IPS-18a (cell line): Measurements from ENCODE around the gene CHD2.

ENCODE experiments used
- H3K27ac ChIP-seq: one replicate; pipeline ENCODE4 v1.5.1; 2013; ENCODE audit warnings: low read length
- H3K27me3 ChIP-seq: one replicate; pipeline ENCODE4 v1.6.1; 2013; ENCODE audit warnings: mild to moderate bottlenecking, low read length; ENCODE audit not compliant: control insufficient read depth, insufficient read depth
- H3K36me3 ChIP-seq: one replicate; pipeline ENCODE4 v1.6.1; 2013; ENCODE audit warnings: low read depth, low read length; ENCODE audit not compliant: control insufficient read depth
- H3K4me1 ChIP-seq: one replicate; pipeline ENCODE4 v1.6.1; 2013; ENCODE audit warnings: low read depth, low read length; ENCODE audit not compliant: control insufficient read depth
- H3K4me3 ChIP-seq: one replicate; pipeline ENCODE4 v1.5.1; 2013; ENCODE audit warnings: low read length
- H3K9ac ChIP-seq: one replicate; pipeline ENCODE4 v1.6.1; 2013; ENCODE audit warnings: mild to moderate bottlenecking, low read length, moderate library complexity
- H3K9me3 ChIP-seq: one replicate; pipeline ENCODE4 v1.6.1; 2013; ENCODE audit warnings: low read depth, low read length; ENCODE audit not compliant: control insufficient read depth

CHD2 gene

DNA sequence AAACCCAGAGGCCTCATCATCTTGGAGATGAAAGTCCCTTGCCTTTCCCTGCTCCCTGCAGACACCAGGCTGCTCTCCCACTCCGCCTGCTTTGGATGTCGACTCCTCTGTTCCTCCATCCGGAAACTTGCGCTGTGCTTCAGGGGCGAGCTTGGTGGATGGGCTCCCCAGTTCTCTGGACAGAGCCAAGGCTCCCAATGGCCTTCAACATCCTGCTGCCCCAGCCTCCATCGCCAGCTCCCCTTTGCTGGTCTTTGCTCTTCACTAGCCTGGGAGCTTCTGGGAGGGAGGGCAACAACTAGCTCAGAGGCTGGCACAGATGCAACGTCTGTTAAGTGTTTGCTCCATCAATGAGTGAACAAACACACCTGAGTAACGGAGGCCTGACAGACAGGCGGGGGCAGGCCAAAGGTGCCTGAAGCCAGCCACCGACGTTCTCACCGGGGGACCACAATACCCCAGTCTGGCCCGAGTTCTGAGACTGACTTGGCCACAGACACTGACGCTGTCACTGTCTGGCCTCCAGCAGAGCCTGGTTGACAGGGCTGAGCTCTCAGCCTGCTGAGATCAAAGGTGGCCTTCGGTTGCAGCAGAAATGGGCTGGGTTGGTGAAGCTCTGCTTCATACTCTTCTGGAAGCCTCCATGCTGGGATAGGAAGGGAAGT is 149.9 kb downstream of the CHD2 start:
- no peaks in the 10 kb centered on the region for H3K27me3 ChIP-seq
- no peaks in the 10 kb centered on the region for H3K9me3 ChIP-seq
- H3K4me3 ChIP-seq: no peak overlapping the region
- peaks cover 76% of the 10 kb centered on the region for H3K36me3 ChIP-seq
- H3K27ac ChIP-seq: no peak overlapping the region
- no peaks in the 10 kb centered on the region for H3K4me1 ChIP-seq
- H3K9ac ChIP-seq: no peak overlapping the region

DNA sequence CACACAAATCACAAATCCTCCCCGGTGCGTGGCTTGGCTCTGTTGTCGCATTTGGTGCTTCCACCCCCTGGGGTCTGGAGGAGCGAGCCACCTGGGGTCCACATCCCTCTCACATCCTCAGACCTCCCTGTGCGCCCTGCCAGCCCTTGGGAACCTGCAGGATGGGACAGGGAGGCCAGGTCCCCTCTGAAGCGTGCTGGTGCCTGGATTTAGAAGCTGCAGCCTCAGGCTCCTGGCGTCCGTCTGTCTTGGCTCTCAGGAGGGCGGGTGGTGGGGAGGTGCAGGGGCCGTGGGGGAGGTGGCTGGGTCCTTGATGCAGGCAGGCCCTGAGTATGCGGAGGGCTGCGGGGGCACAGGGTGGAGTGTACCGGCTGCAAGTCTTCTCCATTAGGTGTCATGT is 150.5 kb downstream of the CHD2 start:
- peaks cover 72% of the 10 kb centered on the region for H3K36me3 ChIP-seq
- H3K27me3 ChIP-seq: no peaks in the 10 kb centered on the region
- H3K4me1 ChIP-seq: no peaks in the 10 kb centered on the region

DNA sequence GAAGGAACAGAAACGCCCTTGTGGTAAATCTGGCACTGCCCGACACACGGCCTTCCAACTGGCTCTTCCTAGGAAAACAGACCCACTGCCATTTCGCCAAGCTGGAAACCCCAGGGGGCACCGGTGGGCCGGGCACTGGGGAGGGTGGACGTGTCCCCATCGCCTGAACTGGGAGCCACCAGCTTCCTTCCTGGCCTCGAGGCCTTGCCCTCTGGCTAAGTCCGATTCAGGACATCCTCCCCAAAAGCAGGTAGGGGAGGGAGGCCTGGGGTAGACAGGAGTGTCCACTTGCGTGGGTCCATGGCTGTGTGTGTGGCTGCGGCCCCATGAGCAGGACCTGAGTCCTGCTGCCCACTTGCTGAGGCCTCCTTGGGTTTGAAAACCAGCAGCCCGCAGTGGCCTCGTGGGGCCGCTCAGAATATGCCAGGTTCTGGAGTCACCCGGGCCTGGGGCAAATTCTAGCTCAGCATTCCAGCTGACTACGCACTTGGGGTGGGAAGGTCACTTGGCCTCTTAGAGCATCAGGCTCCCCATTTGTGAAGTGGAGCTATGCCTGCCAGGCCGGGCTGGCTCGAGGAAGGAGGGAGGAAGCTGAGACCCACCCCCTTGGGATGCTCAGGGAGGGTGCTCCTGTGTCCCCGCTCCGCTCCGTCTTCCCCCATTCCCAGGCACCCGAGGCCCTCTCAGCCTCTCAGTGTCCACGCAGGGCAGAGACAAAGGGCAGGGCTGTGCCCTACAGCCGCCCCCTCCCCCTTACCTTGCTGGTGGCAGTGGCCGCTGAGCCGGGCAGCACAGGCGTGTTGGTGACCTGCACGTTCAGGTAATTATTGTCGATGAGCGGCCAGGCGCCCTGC is 151.3 kb downstream of the CHD2 start:
- Histone ChIP-seq H3K27me3 (no peaks in the 10 kb centered on the region), H3K27ac (no peak overlapping the region), H3K36me3 (peaks cover 64% of the 10 kb centered on the region), H3K4me1 (no peaks in the 10 kb centered on the region), H3K9ac (no peak overlapping the region), H3K9me3 (no peaks in the 10 kb centered on the region), H3K4me3 (no peak overlapping the region)

More for the DNA sequence above, 150.5 kb downstream of the CHD2 start:
- no peak overlapping the region for H3K9ac ChIP-seq
- no peak overlapping the region for H3K27ac ChIP-seq
- no peaks in the 10 kb centered on the region for H3K9me3 ChIP-seq
- no peak overlapping the region for H3K4me3 ChIP-seq

DNA sequence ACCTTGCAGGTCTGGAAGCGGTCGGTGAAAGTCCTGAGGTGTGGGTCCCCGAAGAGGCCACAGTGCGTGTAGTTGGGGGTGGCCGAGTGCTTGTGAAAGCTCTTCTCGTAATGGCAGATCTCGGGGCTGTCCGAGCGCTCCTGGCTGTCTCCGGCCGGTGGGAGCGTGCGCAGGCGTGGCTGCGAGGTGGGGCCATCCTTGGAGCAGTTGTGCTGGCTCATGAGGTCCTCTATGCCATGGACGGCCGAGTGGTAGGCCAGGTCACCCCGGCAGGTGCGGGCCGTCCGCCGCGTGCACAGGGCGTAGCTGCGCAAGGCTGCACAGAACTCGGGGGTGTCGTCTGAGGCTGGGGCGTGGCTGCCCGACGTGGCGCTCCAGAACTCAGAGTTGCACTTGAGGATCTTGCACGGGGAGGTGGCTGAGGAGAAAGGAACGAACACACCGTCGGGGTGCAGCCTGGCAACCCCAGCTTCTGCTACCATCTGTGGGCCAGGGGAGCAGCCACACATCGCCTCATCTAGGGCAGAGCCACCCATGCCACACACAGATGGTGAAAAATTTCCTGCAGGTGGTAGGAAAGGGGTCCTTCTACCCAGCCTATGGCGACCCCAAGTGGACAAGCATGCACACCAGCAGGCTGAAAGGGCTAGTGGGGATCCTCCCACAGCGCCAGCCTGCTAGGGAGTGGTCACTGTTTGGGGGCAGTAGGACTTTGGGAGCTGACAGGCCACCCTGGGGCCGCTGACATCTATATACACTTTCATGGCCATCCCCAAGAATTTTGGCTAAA is 152.2 kb downstream of the CHD2 start:
- H3K9me3 ChIP-seq: no peaks in the 10 kb centered on the region
- H3K4me1 ChIP-seq: peaks cover 7% of the 10 kb centered on the region
- H3K36me3 ChIP-seq: peaks cover 60% of the 10 kb centered on the region

DNA sequence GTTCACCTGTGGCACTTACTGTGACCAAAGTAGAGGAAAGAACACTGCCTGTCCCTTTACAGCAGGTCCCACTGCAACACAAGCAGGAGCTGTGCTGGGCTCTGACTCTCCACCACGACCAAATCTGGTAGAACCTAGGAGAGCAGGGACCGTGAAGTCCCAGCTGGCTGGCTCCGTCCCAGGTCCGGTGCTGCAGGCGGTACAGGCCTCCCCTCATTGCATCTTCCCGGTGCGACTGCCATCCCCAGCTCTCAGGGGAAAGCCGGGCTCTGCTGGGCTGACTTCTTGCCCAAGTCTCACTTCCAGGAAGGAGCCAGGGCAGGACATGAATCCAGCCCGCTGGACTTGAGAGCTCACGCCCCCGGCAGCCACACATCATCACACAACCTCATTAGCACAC is 155.1 kb downstream of the CHD2 start:
- Histone ChIP-seq H3K27me3 (no peaks in the 10 kb centered on the region), H3K4me1 (peaks cover 23% of the 10 kb centered on the region), H3K36me3 (peaks cover 36% of the 10 kb centered on the region), H3K9ac (no peak overlapping the region), H3K27ac (no peak overlapping the region), H3K4me3 (no peak overlapping the region), H3K9me3 (no peaks in the 10 kb centered on the region)

More for the DNA sequence above, 152.2 kb downstream of the CHD2 start:
- H3K9ac ChIP-seq: no peak overlapping the region
- no peak overlapping the region for H3K4me3 ChIP-seq
- H3K27me3 ChIP-seq: no peaks in the 10 kb centered on the region
- H3K27ac ChIP-seq: no peak overlapping the region

DNA sequence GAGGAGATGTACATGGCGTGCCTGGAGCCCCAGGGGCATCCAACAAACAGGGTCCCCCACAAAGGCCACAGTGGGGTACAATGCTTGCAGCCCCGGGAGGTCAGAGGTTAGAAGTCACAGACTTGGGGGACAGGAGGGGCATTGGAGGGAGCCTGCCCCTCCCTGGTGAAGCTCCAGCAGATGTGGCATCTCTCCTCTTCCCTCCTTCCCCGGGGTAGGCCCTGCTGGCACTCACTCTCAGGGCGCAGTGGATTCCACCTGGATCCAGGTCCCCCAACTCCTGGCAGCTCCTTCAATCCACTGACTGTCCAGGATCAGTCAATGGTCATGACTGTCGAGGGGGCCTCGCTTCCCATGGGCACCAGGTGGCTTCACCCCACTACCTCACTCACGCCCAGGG is 156.7 kb downstream of the CHD2 start:
- Histone ChIP-seq H3K9me3 (no peaks in the 10 kb centered on the region), H3K9ac (no peak overlapping the region), H3K4me3 (no peak overlapping the region), H3K27ac (no peak overlapping the region), H3K36me3 (peaks cover 25% of the 10 kb centered on the region), H3K27me3 (no peaks in the 10 kb centered on the region), H3K4me1 (peaks cover 36% of the 10 kb centered on the region)

DNA sequence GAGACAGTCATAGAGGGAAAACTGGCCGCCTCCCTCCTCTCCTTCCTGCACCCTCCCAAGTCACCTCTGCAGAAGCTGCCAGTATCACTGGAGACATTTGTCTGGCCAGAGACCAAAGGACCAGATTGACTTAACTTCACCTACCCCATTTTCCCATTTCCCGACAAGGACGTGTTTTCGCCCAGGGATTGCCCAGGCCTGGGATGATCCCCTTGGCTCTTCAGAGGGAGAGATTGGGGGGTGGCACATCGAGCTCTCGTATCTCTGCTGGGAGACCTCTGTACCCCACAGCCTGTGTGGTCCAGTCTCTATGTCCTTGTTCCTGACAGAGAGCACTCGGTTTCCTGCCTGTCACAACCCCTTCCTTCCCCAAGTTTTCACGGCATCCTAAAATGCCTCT is 157.5 kb downstream of the CHD2 start:
- Histone ChIP-seq H3K9ac (no peak overlapping the region), H3K9me3 (no peaks in the 10 kb centered on the region), H3K36me3 (peaks cover 19% of the 10 kb centered on the region), H3K27ac (no peak overlapping the region), H3K4me3 (no peak overlapping the region), H3K27me3 (no peaks in the 10 kb centered on the region), H3K4me1 (peaks cover 37% of the 10 kb centered on the region)

DNA sequence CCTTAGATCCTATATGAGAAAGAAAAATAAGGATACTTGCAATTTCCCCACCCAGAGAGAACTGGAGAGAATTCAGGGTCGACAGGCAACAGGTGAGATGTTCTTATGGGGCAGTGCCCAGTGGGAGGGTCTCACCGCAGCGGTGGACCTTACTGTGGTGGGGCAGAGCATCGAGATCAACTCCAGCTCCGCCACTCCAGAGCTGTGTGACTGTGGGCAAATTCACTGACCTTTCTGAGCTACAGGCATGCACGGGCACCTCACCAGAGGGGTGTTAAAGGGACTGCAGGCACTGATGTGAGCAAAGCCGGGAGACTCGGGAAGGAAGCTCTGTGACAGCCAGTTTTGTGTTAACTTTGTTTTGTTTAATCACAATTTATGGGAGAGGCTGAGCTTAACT is 158.0 kb downstream of the CHD2 start:
- no peak overlapping the region for H3K27ac ChIP-seq
- H3K27me3 ChIP-seq: no peaks in the 10 kb centered on the region
- H3K9ac ChIP-seq: no peak overlapping the region
- no peaks in the 10 kb centered on the region for H3K9me3 ChIP-seq
- peaks cover 42% of the 10 kb centered on the region for H3K4me1 ChIP-seq
- no peak overlapping the region for H3K4me3 ChIP-seq
- H3K36me3 ChIP-seq: peaks cover 14% of the 10 kb centered on the region

DNA sequence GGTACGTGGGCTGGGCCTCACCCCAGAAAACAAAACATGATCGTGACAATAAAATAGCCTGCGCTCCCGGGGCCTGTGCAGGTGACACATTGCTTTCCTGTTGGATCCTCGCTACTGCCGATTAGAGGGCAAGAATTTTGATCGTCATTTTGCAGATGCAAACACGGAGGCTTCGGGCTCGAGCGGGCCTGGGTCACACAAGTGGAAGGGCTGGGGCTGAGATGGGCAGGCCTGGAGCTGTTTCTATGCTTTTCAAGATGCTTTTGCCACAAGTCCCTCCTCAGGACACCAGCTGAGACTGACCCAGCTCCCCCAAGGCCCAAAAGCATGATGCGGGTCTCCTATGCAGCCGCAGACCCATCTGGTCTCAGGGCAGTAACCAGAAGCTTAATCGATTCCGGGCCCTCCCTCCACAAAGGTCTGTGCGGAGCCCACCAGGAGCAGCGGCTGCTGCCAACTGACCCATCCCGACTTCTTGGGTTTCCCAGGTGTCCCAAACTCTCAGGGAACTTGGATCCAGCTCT is 158.8 kb downstream of the CHD2 start:
- peaks cover 19% of the 10 kb centered on the region for H3K36me3 ChIP-seq
- no peaks in the 10 kb centered on the region for H3K27me3 ChIP-seq
- no peak overlapping the region for H3K27ac ChIP-seq
- no peak overlapping the region for H3K9ac ChIP-seq
- no peak overlapping the region for H3K4me3 ChIP-seq
- peaks cover 50% of the 10 kb centered on the region for H3K4me1 ChIP-seq
- H3K9me3 ChIP-seq: no peaks in the 10 kb centered on the region

DNA sequence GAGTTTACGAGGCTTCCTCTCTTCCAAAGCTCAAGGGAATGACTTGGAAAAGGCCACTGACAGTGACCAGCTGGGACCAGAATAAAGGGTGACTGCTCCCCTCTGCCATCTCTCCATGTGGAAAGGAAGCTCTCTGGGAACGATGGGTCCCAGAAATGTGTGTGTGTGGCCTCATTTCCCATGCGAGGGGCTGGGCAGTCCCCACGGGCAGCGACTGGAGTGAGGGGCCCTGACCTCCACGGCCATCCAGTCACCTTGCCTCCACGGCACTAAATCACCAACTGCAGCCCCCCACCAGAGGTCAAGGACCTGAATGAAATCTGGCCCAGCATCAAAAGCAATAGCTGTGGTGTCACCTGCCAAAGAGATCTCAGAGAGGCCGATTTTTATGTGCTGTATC is 159.3 kb downstream of the CHD2 start:
- H3K27me3 ChIP-seq: no peaks in the 10 kb centered on the region
- H3K9me3 ChIP-seq: no peaks in the 10 kb centered on the region
- H3K9ac ChIP-seq: no peak overlapping the region
- H3K4me1 ChIP-seq: peaks cover 55% of the 10 kb centered on the region
- peaks cover 24% of the 10 kb centered on the region for H3K36me3 ChIP-seq
- no peak overlapping the region for H3K27ac ChIP-seq
- no peak overlapping the region for H3K4me3 ChIP-seq
